SK-N-SH (cell line): Measurements from ENCODE around the gene PPP1R13L. TPM values are rescaled to one million over a fixed set of nuclear protein-coding genes. Genes with fewer than 3 reads are reported as not detected.

Experiments used
- CTCF ChIA-PET: fragments of 300-600, 350-600 bp; formaldehyde crosslinking; extraction: SDS; loops from one replicate; lab custom pipeline; 2021; lab: Yijun Ruan, JAX
- POLR2A ChIA-PET: fragments of 350-600 bp; sonication (Branson Sonifier 250); formaldehyde crosslinking; extraction: SDS; loops from one replicate; lab custom pipeline; 2020; ENCODE audit warnings: antibody characterized with exemption, inconsistent platforms; lab: Yijun Ruan, JAX
- DNase-seq: peaks from one replicate; pipeline ENCODE4 v3.0.0; 2012
- H2AFZ ChIP-seq: fragments of 200-600 bp; sonication (generic); 2 replicates; pipeline ENCODE4 v1.8.1; 2016; ENCODE audit warnings: antibody characterized with exemption, mild to moderate bottlenecking, low read depth
- H3F3A ChIP-seq: fragments of 200-600 bp; sonication (generic); replicated peaks from 2 replicates; pipeline ENCODE3; 2016; ENCODE audit warnings: antibody characterized with exemption, mild to moderate bottlenecking; ENCODE audit not compliant: insufficient read depth
- H3K27ac ChIP-seq, 2 experiments: fragments of 200-500 bp in 1 of 2; fragments of 200-600 bp in 1 of 2; sonication (Bioruptor generic) in 1 of 2; sonication (generic), shearing (Covaris generic) in 1 of 2; 2 replicates each; pipeline versions ENCODE4 v1.5.1 to v1.6.1; 2014 to 2016; ENCODE audit warnings: low read depth in 2 of 2, inconsistent platforms in 1 of 2, low read length in 1 of 2, mild to moderate bottlenecking in 1 of 2, mixed read lengths in 1 of 2
- H3K27me3 ChIP-seq: fragments of 200-600 bp; sonication (generic), shearing (Covaris generic); 2 replicates; pipeline ENCODE4 v1.6.1; 2016; ENCODE audit warnings: mixed run types; ENCODE audit not compliant: insufficient read depth
- H3K36me3 ChIP-seq, 2 experiments: fragments of 200-500 bp in 1 of 2; fragments of 200-600 bp in 1 of 2; sonication (Bioruptor generic) in 1 of 2; sonication (generic) in 1 of 2; replicated peaks in 1 of 2; 2 replicates each; pipeline versions ENCODE3 to v1.5.1; 2014 to 2016; ENCODE audit warnings: low read length in 1 of 2, mild to moderate bottlenecking in 1 of 2; ENCODE audit not compliant: insufficient read depth in 2 of 2, control insufficient read depth in 1 of 2
- H3K4me1 ChIP-seq, 2 experiments: fragments of 200-500 bp in 1 of 2; fragments of 200-600 bp in 1 of 2; sonication (Bioruptor generic) in 1 of 2; sonication (generic), shearing (Covaris generic) in 1 of 2; 2 replicates each; pipeline versions ENCODE4 v1.5.1 to v1.6.1; 2014 to 2016; ENCODE audit warnings: low read depth in 1 of 2, low read length in 1 of 2, mixed run types in 1 of 2; ENCODE audit not compliant: insufficient read depth in 2 of 2, control insufficient read depth in 1 of 2
- H3K4me2 ChIP-seq: fragments of 200-600 bp; sonication (generic), shearing (Covaris generic); 2 replicates; pipeline ENCODE4 v1.6.1; 2017; ENCODE audit warnings: mixed run types
- H3K4me3 ChIP-seq, 2 experiments: fragments of 200-500 bp in 1 of 2; fragments of 200-600 bp in 1 of 2; sonication (Bioruptor generic) in 1 of 2; sonication (generic), shearing (Covaris generic) in 1 of 2; 2 replicates each; pipeline versions ENCODE4 v1.5.1 to v1.8.1; 2014 to 2016; ENCODE audit warnings: low read depth in 2 of 2, inconsistent platforms in 1 of 2, low read length in 1 of 2, mild to moderate bottlenecking in 1 of 2, mixed read lengths in 1 of 2, moderate library complexity in 1 of 2
- H3K79me2 ChIP-seq: fragments of 200-600 bp; sonication (generic); 2 replicates; pipeline ENCODE4 v1.8.1; 2017; ENCODE audit warnings: mild to moderate bottlenecking; ENCODE audit not compliant: insufficient read depth
- H3K9ac ChIP-seq: fragments of 200-600 bp; sonication (generic); 2 replicates; pipeline ENCODE4 v1.6.1; 2017; ENCODE audit warnings: mixed run types
- H3K9me2 ChIP-seq: fragments of 200-600 bp; sonication (generic); 2 replicates; pipeline ENCODE4 v1.6.1; 2017; ENCODE audit warnings: mixed run types
- H3K9me3 ChIP-seq: fragments of 200-600 bp; sonication (generic); 2 replicates; pipeline ENCODE4 v1.6.1; 2017; ENCODE audit warnings: mixed run types, mild to moderate bottlenecking, moderate library complexity
- H4K20me1 ChIP-seq: fragments of 200-600 bp; sonication (generic); 2 replicates; pipeline ENCODE4 v1.6.1; 2017; ENCODE audit warnings: mild to moderate bottlenecking, mixed run types; ENCODE audit not compliant: insufficient read depth
- CHD2 ChIP-seq: fragments of 150-350 bp; IDR thresholded peaks from 2 replicates; pipeline ENCODE4 v1.6.1; 2018; ENCODE audit warnings: low read length; ENCODE audit not compliant: partially characterized antibody
- ELF1 ChIP-seq: IDR thresholded peaks from 2 replicates; pipeline ENCODE4 v1.4.0; 2012
- EP300 ChIP-seq, 2 experiments: IDR thresholded peaks; 2 replicates each; pipeline versions ENCODE4 v1.4.0 to v1.6.1; 2012; ENCODE audit warnings: borderline replicate concordance in 1 of 2, low read depth in 1 of 2, low read length in 1 of 2
- EZH2phosphoT487 ChIP-seq: fragments of 200-600 bp; sonication (generic); IDR thresholded peaks from 2 replicates; pipeline ENCODE4 v1.6.1; 2017; ENCODE audit warnings: low read depth, mixed run types, mild to moderate bottlenecking, antibody characterized with exemption, moderate library complexity, borderline replicate concordance
- FOSL2 ChIP-seq: IDR thresholded peaks from 2 replicates; pipeline ENCODE4 v1.4.0; 2012; ENCODE audit warnings: low read depth, mild to moderate bottlenecking, moderate library complexity, borderline replicate concordance
- FOXJ3 ChIP-seq: sonication (generic); formaldehyde crosslinking; IDR thresholded peaks from 2 replicates; pipeline ENCODE4 v1.5.1; 2020; ENCODE audit warnings: mild to moderate bottlenecking, missing genetic modification reagents
- FOXM1 ChIP-seq: IDR thresholded peaks from 2 replicates; pipeline ENCODE4 v1.4.0; 2012; ENCODE audit warnings: low read depth, mild to moderate bottlenecking
- GABPA ChIP-seq: IDR thresholded peaks from 2 replicates; pipeline ENCODE4 v1.4.0; 2012; ENCODE audit warnings: low read depth, mild to moderate bottlenecking
- IRF3 ChIP-seq: fragments of 150-350 bp; IDR thresholded peaks from 2 replicates; pipeline ENCODE4 v1.6.1; 2016; ENCODE audit warnings: mild to moderate bottlenecking, low read depth, low read length
- JUND ChIP-seq: IDR thresholded peaks from 2 replicates; pipeline ENCODE4 v1.4.0; 2012
- NFIC ChIP-seq: IDR thresholded peaks from 2 replicates; pipeline ENCODE4 v1.4.0; 2012; ENCODE audit warnings: borderline replicate concordance
- NRF1 ChIP-seq: IDR thresholded peaks from 2 replicates; pipeline ENCODE4 v1.6.1; 2012; ENCODE audit warnings: low read depth, mild to moderate bottlenecking, low read length
- RCOR1 ChIP-seq: fragments of 150-350 bp; IDR thresholded peaks from 2 replicates; pipeline ENCODE4 v1.6.1; 2017; ENCODE audit warnings: antibody characterized with exemption, low read length
- RFX5 ChIP-seq: IDR thresholded peaks from 2 replicates; pipeline ENCODE4 v1.6.1; 2012; ENCODE audit warnings: mild to moderate bottlenecking, improper control_type of control experiment, low read length
- RXRA ChIP-seq: IDR thresholded peaks from 2 replicates; pipeline ENCODE4 v1.4.0; 2012; ENCODE audit warnings: low read depth, mild to moderate bottlenecking, borderline replicate concordance
- SIN3A ChIP-seq: IDR thresholded peaks from 2 replicates; pipeline ENCODE4 v1.6.1; 2012; ENCODE audit warnings: low read depth, mild to moderate bottlenecking, low read length, moderate library complexity, borderline replicate concordance
- SMC3 ChIP-seq: IDR thresholded peaks from 2 replicates; pipeline ENCODE4 v1.6.1; 2012; ENCODE audit warnings: low read depth, low read length, improper control_type of control experiment
- TAF1 ChIP-seq: IDR thresholded peaks from 2 replicates; pipeline ENCODE4 v1.6.1; 2012; ENCODE audit warnings: low read depth, mild to moderate bottlenecking, low read length, moderate library complexity, borderline replicate concordance
- TCF12 ChIP-seq: IDR thresholded peaks from 2 replicates; pipeline ENCODE4 v1.4.0; 2012
- USF2 ChIP-seq: fragments of 150-350 bp; IDR thresholded peaks from 2 replicates; pipeline ENCODE4 v1.6.1; 2017; ENCODE audit warnings: antibody characterized with exemption, low read length, low read depth, borderline replicate concordance
- ZBTB33 ChIP-seq: IDR thresholded peaks from 2 replicates; pipeline ENCODE4 v1.4.0; 2012; ENCODE audit warnings: low read depth, borderline replicate concordance
- whole genome bisulfite sequencing: methylation state at CpG from one replicate; pipeline ENCODE4 v1.1.6; 2017; ENCODE audit warnings: low lambda C conversion rate; 5-methylcytosine and 5-hydroxymethylcytosine counted together
- polyA plus RNA-seq, 3 experiments: library from polyadenylated mRNA; depleted of rRNA; stranded (reverse); fragments of >200 nt; gene quantifications; 2 replicates each; pipeline ENCODE4 v1.2.3, GENCODE V29; 2012

Gene PPP1R13L
- polyA plus RNA-seq, 1 of the 3 experiments (the other 2 are of a cell fraction), result 18.0 TPM

- Histone ChIP-seq H2AFZ (no peak overlapping the region), H3K4me2 (no peak overlapping the region), H3K9ac (no peak overlapping the region), H3K9me2 (no peaks in the 10 kb centered on the region), H3F3A (peaks cover 21% of the 10 kb centered on the region), H3K27me3 (no peaks in the 10 kb centered on the region; the same call in 1 of the 2 replicates), H3K4me1 (peaks cover 0 to 2% of the 10 kb centered on the region in 2 experiments; a peak in 1 of 4 replicates), H3K9me3 (no peaks in the 10 kb centered on the region), H3K36me3 (no peaks in the 10 kb centered on the region), H3K4me3 (no peak overlapping the region), H4K20me1 (no peaks in the 10 kb centered on the region), H3K27ac (no peak overlapping the region), H3K79me2 (no peaks in the 10 kb centered on the region)
- 33% methylated on average over 6 of the region's 6 CpGs for WGBS
- no peak for TF ChIP-seq GABPA
- no peak for TF ChIP-seq EZH2phosphoT487
- TF ChIP-seq FOXM1, result no peak
- no peak for TF ChIP-seq SMC3
- TF ChIP-seq CHD2, result no peak
- no peak for TF ChIP-seq TCF12
- TF ChIP-seq IRF3, result no peak
- TF ChIP-seq NRF1, result no peak
- TF ChIP-seq TAF1, result no peak
- TF ChIP-seq USF2, result no peak
- TF ChIP-seq FOSL2, result no peak
- no peak for TF ChIP-seq FOXJ3 (CRISPR knock-in tag)
- no peak for TF ChIP-seq NFIC
- no peak for TF ChIP-seq ELF1
- CTCF ChIA-PET, result interaction anchor here (0.5 to 4.1 kb wide), 32 partner anchors 8 to 1033 kb away, joined by 3 to 49 read pairs (median 4); partner anchors contain the start of genes CKM, ERCC2 and MARK4
- no peak for DNase-seq
- POLR2A ChIA-PET, result no interaction called here
Observed at GRCh38 chr19:45339629-45340028, 65.2 kb downstream of the PPP1R13L start.

GRCh38 chr19:45336696-45337251, 68.1 kb downstream of the PPP1R13L start:
- 65% methylated on average over 11 of the region's 11 CpGs for WGBS
- Histone ChIP-seq H3K4me1 (peaks cover 0 to 2% of the 10 kb centered on the region in 2 experiments; a peak in 1 of 4 replicates), H3K36me3 (no peaks in the 10 kb centered on the region), H4K20me1 (no peaks in the 10 kb centered on the region), H3K9ac (no peak overlapping the region), H3K27me3 (no peaks in the 10 kb centered on the region; the same call in 1 of the 2 replicates), H3K9me3 (no peaks in the 10 kb centered on the region), H3K4me3 (no peak overlapping the region), H3K27ac (no peak overlapping the region), H3K4me2 (no peak overlapping the region), H3K9me2 (no peaks in the 10 kb centered on the region), H3K79me2 (no peaks in the 10 kb centered on the region), H2AFZ (no peak overlapping the region), H3F3A (peaks cover 11% of the 10 kb centered on the region)
- ChIA-PET CTCF (interaction anchor here (0.9 to 4.1 kb wide), 7 partner anchors 15 to 613 kb away, joined by 3 to 49 read pairs (median 13); partner anchors contain the start of gene MARK4), POLR2A (no interaction called here)
- peak; percentile 12 for DNase-seq
- TF ChIP-seq ZBTB33 (no peak), EP300 (IDR thresholded peaks at IDR 0.05; ENCODE audit: borderline replicate concordance in 1 of 2, low read depth in 1 of 2, low read length in 1 of 2) (no peak), FOXM1 (no peak), RCOR1 (no peak), ELF1 (no peak), RXRA (no peak), IRF3 (no peak), RFX5 (no peak), SIN3A (no peak), TCF12 (no peak), JUND (no peak)
